Mucosa of descending colon (tissue), 3 donors: ENCODE measurements around the gene HDAC9. TPM values are rescaled to one million over a fixed set of nuclear protein-coding genes. Genes with fewer than 3 reads are reported as not detected.

ENCODE experiments used
- ATAC-seq: fragments of 200-7000 bp; cut with Tn5 transposase; one replicate; pipeline ENCODE4 v1.9.1; 2020; ENCODE audit warnings: mild to moderate bottlenecking, moderate library complexity
- DNase-seq, 3 donors: peaks; one replicate each; pipeline ENCODE4 v3.0.0-alpha.2; 2020
- H3K36me3 ChIP-seq: fragments of 200-600 bp; one replicate; pipeline ENCODE4 v1.8.0; 2021; ENCODE audit warnings: low read depth, mild to moderate bottlenecking
- H3K4me1 ChIP-seq: fragments of 200-600 bp; one replicate; pipeline ENCODE4 v1.8.0; 2021; ENCODE audit warnings: low read depth, mild to moderate bottlenecking
- H3K4me3 ChIP-seq: fragments of 200-600 bp; one replicate; pipeline ENCODE4 v1.8.0; 2021; ENCODE audit warnings: mild to moderate bottlenecking
- H3K9me3 ChIP-seq: fragments of 200-600 bp; one replicate; pipeline ENCODE4 v1.8.0; 2021; ENCODE audit warnings: mild to moderate bottlenecking
- intact Hi-C, 2 donors: fragments of 100-400 bp; cut with DNase I in 1 of 2; cut with micrococcal nuclease in 1 of 2; formaldehyde crosslinking; loops; one replicate each; pipeline versions ENCODE4 v1.11.0 to v1.11.1; 2022; cut with DNase I, micrococcal nuclease
- total RNA-seq, 3 donors: library from RNA; stranded (reverse); fragmentation: NEBNext Ultra II Directional in 2 of 3; extraction: Animal tissue kit (Norgen Biotek cat#: 25700) in 2 of 3; gene quantifications; one replicate each; pipeline versions ENCODE4 v1.2.1 to v1.2.4, GENCODE V29; 2021 to 2023
- TF ChIP-seq, protein P1 (sequence below): fragments of 200-600 bp; IDR thresholded peaks from one replicate; pipeline ENCODE4 v1.8.0; 2022; ENCODE audit warnings: antibody characterized with exemption, mild to moderate bottlenecking
- donor health status: DM: no; HTN: no; CAD: no; lungs with moderate emphysema.
- donor health status: DM: no; HTN: no; CAD: no.
- donor health status: DM: no; HTN: yes; CAD: no.

HDAC9 gene
- total RNA-seq, 3 donors from 2014 or later = 16.0 to 20.4 (median 17.5) TPM

DNA sequence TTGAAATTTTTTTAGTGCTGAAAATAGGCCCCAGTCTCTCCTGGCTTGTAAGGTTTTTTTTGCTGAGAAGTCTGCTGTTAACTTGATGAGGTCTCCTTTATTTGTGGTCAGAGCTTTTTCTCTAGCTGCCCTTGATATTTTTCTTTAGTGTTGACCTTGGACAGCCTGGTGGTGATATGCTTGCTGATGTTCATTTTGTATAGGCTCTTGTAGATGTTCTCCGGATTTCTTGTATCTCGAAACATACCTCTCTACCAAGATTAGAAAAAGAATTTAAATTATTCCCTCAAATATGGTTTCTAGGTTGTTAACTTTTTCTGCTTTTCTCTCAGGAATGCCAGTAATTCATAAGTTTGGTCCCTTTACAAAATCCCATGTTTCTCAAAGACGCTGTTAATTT is 519.5 kb downstream of the HDAC9 start:
- ATAC-seq (no peak), DNase-seq (no peak)
- TF ChIP-seq, protein P1, sequence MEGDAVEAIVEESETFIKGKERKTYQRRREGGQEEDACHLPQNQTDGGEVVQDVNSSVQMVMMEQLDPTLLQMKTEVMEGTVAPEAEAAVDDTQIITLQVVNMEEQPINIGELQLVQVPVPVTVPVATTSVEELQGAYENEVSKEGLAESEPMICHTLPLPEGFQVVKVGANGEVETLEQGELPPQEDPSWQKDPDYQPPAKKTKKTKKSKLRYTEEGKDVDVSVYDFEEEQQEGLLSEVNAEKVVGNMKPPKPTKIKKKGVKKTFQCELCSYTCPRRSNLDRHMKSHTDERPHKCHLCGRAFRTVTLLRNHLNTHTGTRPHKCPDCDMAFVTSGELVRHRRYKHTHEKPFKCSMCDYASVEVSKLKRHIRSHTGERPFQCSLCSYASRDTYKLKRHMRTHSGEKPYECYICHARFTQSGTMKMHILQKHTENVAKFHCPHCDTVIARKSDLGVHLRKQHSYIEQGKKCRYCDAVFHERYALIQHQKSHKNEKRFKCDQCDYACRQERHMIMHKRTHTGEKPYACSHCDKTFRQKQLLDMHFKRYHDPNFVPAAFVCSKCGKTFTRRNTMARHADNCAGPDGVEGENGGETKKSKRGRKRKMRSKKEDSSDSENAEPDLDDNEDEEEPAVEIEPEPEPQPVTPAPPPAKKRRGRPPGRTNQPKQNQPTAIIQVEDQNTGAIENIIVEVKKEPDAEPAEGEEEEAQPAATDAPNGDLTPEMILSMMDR = no peak
- H3K9me3 ChIP-seq = peaks cover 10% of the 10 kb centered on the region
- intact Hi-C loops = no loop called here
- no peaks in the 10 kb centered on the region for H3K36me3 ChIP-seq
- no peak overlapping the region for H3K4me3 ChIP-seq
- H3K4me1 ChIP-seq = no peaks in the 10 kb centered on the region

DNA sequence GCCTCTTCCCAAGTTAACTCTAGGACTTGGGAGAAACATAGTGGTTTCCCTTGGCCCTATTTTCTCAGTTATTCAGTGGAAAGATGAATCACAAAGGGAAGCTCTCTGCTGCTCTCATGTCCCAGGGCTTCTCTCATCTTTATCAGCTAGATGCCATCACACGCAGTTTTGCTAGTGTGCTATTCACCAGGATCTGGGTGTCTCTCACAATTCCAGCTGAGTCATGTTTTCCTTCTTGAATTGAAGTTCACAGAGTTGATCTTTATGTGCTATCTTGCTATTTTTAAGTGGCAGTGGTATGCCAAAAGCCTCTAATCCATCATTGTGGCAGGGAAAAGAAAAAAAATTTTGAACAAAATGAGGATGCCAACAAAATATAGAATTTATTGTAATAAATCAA is 520.6 kb downstream of the HDAC9 start:
- TF ChIP-seq, protein P1 = no peak
- Histone ChIP-seq H3K4me3 (no peak overlapping the region), H3K36me3 (no peaks in the 10 kb centered on the region), H3K4me1 (no peaks in the 10 kb centered on the region), H3K9me3 (peaks cover 10% of the 10 kb centered on the region)
- ATAC-seq (no peak), DNase-seq (no peak)
- intact Hi-C loops = no loop called here

DNA sequence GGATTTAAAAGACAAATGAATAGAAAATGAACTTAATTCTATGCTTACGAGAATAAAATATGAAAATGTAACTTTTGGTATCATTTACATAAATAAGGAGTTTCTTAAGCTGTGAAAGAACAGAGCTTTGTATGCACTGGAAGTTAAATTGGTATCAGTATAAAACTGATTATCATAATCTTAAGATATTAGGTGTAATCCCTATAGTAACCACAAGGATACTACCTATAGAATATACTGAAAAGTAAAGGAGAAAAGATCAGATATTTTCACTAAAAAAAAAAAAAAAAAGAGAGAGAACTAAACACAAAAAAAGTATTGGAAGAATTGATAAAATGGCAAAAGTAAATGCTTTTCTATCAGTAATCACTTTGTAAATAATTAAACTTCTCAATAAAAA is 521.8 kb downstream of the HDAC9 start:
- H3K36me3 ChIP-seq = no peaks in the 10 kb centered on the region

DNA sequence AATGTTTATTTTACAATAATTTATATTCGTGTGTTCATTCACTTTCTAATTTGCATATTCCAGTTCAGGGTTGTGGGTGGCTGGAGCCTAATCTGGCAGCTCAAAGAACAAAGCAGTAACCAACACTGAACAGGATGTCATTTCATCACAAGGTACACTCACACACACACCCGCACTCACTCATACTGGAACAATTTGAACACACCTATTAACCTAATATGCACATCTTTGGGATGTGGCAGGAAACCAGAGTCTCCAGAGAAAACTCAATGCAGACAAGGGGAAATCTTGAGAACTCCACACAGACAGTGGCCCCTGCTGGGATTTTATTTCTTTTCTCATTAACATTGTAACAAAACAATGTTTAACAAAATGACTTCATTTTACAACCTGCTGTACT is 524.5 kb downstream of the HDAC9 start:
- TF ChIP-seq, protein P1 = no peak
- Histone ChIP-seq H3K4me3 (no peak overlapping the region), H3K4me1 (no peaks in the 10 kb centered on the region), H3K9me3 (peaks cover 7% of the 10 kb centered on the region), H3K36me3 (no peaks in the 10 kb centered on the region)
- DNase-seq = no peak
- no peak for ATAC-seq
- intact Hi-C loops = no loop called here

More for the DNA sequence above, 521.8 kb downstream of the HDAC9 start:
- TF ChIP-seq, protein P1 = no peak
- DNase-seq (no peak), ATAC-seq (no peak)
- H3K4me1 ChIP-seq = no peaks in the 10 kb centered on the region
- no peak overlapping the region for H3K4me3 ChIP-seq
- intact Hi-C loops = no loop called here
- H3K9me3 ChIP-seq = peaks cover 7% of the 10 kb centered on the region

DNA sequence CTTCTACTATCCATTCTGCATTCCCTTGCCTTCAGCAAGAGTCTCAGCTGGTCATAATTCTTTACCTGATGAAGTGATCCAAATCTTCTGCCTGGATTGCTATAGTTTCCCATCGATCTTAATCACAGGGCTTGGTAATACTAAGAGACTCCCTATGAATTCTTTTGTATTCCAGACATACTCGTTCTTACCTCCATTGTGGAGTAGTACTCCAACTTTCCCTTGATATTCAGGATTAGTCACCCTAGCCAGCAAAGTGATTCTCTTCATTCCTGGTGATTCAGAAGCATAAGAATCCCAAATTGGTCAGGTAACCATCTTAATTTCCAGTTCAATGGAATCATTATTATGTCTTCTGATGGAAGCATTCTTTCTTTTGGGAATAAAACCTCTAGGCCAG is 525.2 kb downstream of the HDAC9 start:
- no peak for DNase-seq
- no peaks in the 10 kb centered on the region for H3K36me3 ChIP-seq
- H3K4me3 ChIP-seq = no peak overlapping the region
- ATAC-seq = no peak
- intact Hi-C loops = no loop called here
- peaks cover 7% of the 10 kb centered on the region for H3K9me3 ChIP-seq
- TF ChIP-seq, protein P1 = no peak
- H3K4me1 ChIP-seq = no peaks in the 10 kb centered on the region

DNA sequence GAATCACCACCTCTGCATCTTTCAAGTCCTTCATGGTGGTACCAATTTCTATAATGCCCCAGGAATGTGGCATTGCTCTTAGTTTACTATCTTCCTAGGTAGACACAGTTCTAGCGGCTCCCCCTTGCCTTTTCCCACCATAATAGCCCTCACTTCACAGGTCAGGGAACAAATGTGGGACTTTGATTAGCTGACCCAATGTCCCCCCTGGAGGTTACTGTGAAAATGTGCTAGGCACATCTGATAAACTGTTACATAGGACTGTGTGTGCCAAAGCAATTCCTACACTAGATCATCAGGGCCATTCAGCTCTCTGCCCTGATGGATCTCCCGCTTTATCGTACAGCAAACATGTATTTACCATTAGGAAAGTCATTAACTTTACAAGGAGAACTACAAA is 527.9 kb downstream of the HDAC9 start:
- ATAC-seq (no peak), DNase-seq (no peak)
- Histone ChIP-seq H3K4me1 (no peaks in the 10 kb centered on the region), H3K4me3 (no peak overlapping the region), H3K36me3 (no peaks in the 10 kb centered on the region), H3K9me3 (no peaks in the 10 kb centered on the region)
- TF ChIP-seq, protein P1 = no peak
- intact Hi-C loops = no loop called here
